A673 (cell line): ENCODE measurements around the gene AARS2. TPM values are rescaled to one million over a fixed set of nuclear protein-coding genes. Genes with fewer than 3 reads are reported as not detected.

Experiments
- BruUV-seq: library from RNA; stranded (reverse); fragments of 400-500 nt; replicated peaks from 2 replicates; lab custom pipeline; 2021; lab: Mats Ljungman, UMichigan
- CTCF ChIA-PET: fragments of 300-600 bp; sonication (Branson Sonifier 250); formaldehyde crosslinking; loops from one replicate; lab custom pipeline; 2022; ENCODE audit warnings: antibody characterized with exemption; lab: Charles Lee
- POLR2A ChIA-PET: fragments of 300-600 bp; sonication (Branson Sonifier 250); formaldehyde crosslinking; loops from one replicate; lab custom pipeline; 2022; ENCODE audit warnings: antibody characterized with exemption; ENCODE audit not compliant: low non-redundant PET; lab: Charles Lee
- DNase-seq: peaks from one replicate; pipeline ENCODE4 v3.0.0-alpha.2; 2015; ENCODE audit warnings: low spot score
- H3K27ac ChIP-seq: fragments of 200-600 bp; sonication (generic); 2 replicates; pipeline ENCODE4 v1.5.1; 2016; ENCODE audit warnings: mixed run types, low read depth, mild to moderate bottlenecking, mixed read lengths, antibody characterized with exemption, low read length; ENCODE audit not compliant: poor library complexity, severe bottlenecking
- H3K27me3 ChIP-seq: fragments of 200-600 bp; sonication (generic); replicated peaks from 2 replicates; pipeline ENCODE4 v1.6.1; 2017; ENCODE audit warnings: mixed run types, low read depth, mild to moderate bottlenecking, mixed read lengths, antibody characterized with exemption, low read length; ENCODE audit not compliant: insufficient read depth, poor library complexity
- H3K36me3 ChIP-seq: fragments of 200-600 bp; sonication (generic); 2 replicates; pipeline ENCODE4 v1.6.1; 2016; ENCODE audit warnings: mixed run types, mild to moderate bottlenecking, mixed read lengths, antibody characterized with exemption, low read length; ENCODE audit not compliant: insufficient read depth, poor library complexity, severe bottlenecking
- H3K4me1 ChIP-seq: fragments of 200-600 bp; sonication (generic); 2 replicates; pipeline ENCODE4 v1.6.1; 2017; ENCODE audit warnings: mixed run types, mild to moderate bottlenecking, mixed read lengths, antibody characterized with exemption, low read length; ENCODE audit not compliant: insufficient read depth, poor library complexity, severe bottlenecking
- H3K4me3 ChIP-seq: fragments of 200-600 bp; sonication (generic); 2 replicates; pipeline ENCODE4 v1.5.1; 2016; ENCODE audit warnings: low read depth, mixed run types, mild to moderate bottlenecking, mixed read lengths, low read length; ENCODE audit not compliant: poor library complexity, severe bottlenecking
- H3K9me3 ChIP-seq: fragments of 200-600 bp; sonication (generic); 2 replicates; pipeline ENCODE4 v1.6.1; 2016; ENCODE audit warnings: mixed run types, low read depth, mild to moderate bottlenecking, mixed read lengths, antibody characterized with exemption, low read length; ENCODE audit not compliant: poor library complexity, severe bottlenecking
- CTCF ChIP-seq: fragments of 300-800, 200-600 bp; sonication (generic); conservative IDR thresholded peaks from 2 replicates; pipeline ENCODE4 v1.5.1; 2017; ENCODE audit warnings: low read depth, mild to moderate bottlenecking, antibody characterized with exemption, low read length, moderate library complexity, mixed read lengths
- EZH2 ChIP-seq: fragments of 200-600 bp; sonication (generic); IDR thresholded peaks from 2 replicates; pipeline ENCODE4 v1.6.1; 2017; ENCODE audit warnings: borderline replicate concordance, low read depth, mild to moderate bottlenecking, mixed read lengths, antibody characterized with exemption, low read length; ENCODE audit not compliant: poor library complexity, severe bottlenecking
- intact Hi-C: fragments of 100-400 bp; cut with micrococcal nuclease; formaldehyde crosslinking; loops from one replicate; pipeline ENCODE4 v1.10.0; 2022; ENCODE audit not compliant: unreplicated experiment
- total RNA-seq: library from RNA; stranded (reverse); gene quantifications from 2 replicates; pipeline ENCODE4 v1.2.3, GENCODE V29; 2021

AARS2 gene
- total RNA-seq, 1 experiment from 2014 or later = 25.0 TPM

- POLR2A ChIA-PET = no interaction called here
- intact Hi-C loops = no loop called here
- TF ChIP-seq CTCF (no peak), EZH2 (no peak)
- Histone ChIP-seq H3K4me1 (peaks cover 20% of the 10 kb centered on the region), H3K36me3 (peaks cover 74% of the 10 kb centered on the region), H3K27ac (no peak overlapping the region), H3K27me3 (no peaks in the 10 kb centered on the region), H3K9me3 (no peaks in the 10 kb centered on the region), H3K4me3 (no peak overlapping the region)
- TSS peak; percentile 29 for BruUV-seq
- CTCF ChIA-PET = no interaction called here
- no peak for DNase-seq
These were observed 63.0 kb downstream of the AARS2 start for GRCh38 chr6:44250067-44250717.

Other genes with a start within 250 kb of the AARS2 start
- 78.8 and 80.4 TPM in 2 replicates for gene MRPL14, start 185.9 kb downstream of the AARS2 start, total RNA-seq
- gene TMEM63B, start 185.8 kb downstream of the AARS2 start, total RNA-seq = 32.0 and 34.2 TPM in 2 replicates
- gene CAPN11, start 154.5 kb downstream of the AARS2 start, total RNA-seq = not detected in 2 replicates
- 0.81 TPM in 1 of 2 replicates, not detected in the other for gene MYMX, start 96.4 kb downstream of the AARS2 start, total RNA-seq
- 92.5 and 108 TPM in 2 replicates for gene SLC29A1, start 89.8 kb downstream of the AARS2 start, total RNA-seq
- gene HSP90AB1, start 66.2 kb downstream of the AARS2 start, total RNA-seq = 1,472 and 1,581 TPM in 2 replicates
- 45.8 and 52.0 TPM in 2 replicates for gene SLC35B2, start 55.8 kb downstream of the AARS2 start, total RNA-seq
- gene NFKBIE, start 47.8 kb downstream of the AARS2 start, total RNA-seq = 5.2 and 10.5 TPM in 2 replicates
- gene TMEM151B, start 42.9 kb downstream of the AARS2 start, total RNA-seq = 8.7 and 9.9 TPM in 2 replicates
- gene SPATS1, start 29.3 kb upstream of the AARS2 start, total RNA-seq = not detected in 2 replicates
- 42.2 and 43.9 TPM in 2 replicates for gene CDC5L, start 74.4 kb upstream of the AARS2 start, total RNA-seq